GM19455 (cell line): ENCODE data around the gene TMEM141.

ENCODE experiments used
- ATAC-seq: cut with Tn5 transposase; IDR thresholded peaks from one replicate; pipeline ENCODE4 v1.9.1; 2021; ENCODE audit not compliant: unreplicated experiment

The TMEM141 gene

GRCh38 chr9:136790640-136791515, at the start of gene TMEM141:
Gene TMEM141, plus strand, starts transcription at chr9:136791344. Its CDS starts 27 bp downstream, at chr9:136791371.
- peak; percentile 80 for ATAC-seq

GRCh38 chr9:136741883-136742571, 49.1 kb upstream of the TMEM141 start:
- no peak for ATAC-seq

- ATAC-seq, result no peak
Observed at GRCh38 chr9:136742591-136743391, 48.4 kb upstream of the TMEM141 start, which contains the start of gene LCN10. Gene LCN10, minus strand, starts transcription at chr9:136742940. Its CDS starts 37 bp downstream, at chr9:136742903.

- no peak for ATAC-seq
Observed at GRCh38 chr9:136743639-136744211, 47.4 kb upstream of the TMEM141 start.

GRCh38 chr9:136744773-136745172, 46.4 kb upstream of the TMEM141 start:
- no peak for ATAC-seq

- no peak for ATAC-seq
Observed at GRCh38 chr9:136745389-136746154, 45.6 kb upstream of the TMEM141 start.

GRCh38 chr9:136746155-136746490, 45.0 kb upstream of the TMEM141 start:
- no peak for ATAC-seq

GRCh38 chr9:136746621-136747020, 44.5 kb upstream of the TMEM141 start:
- no peak for ATAC-seq

- no peak for ATAC-seq
Observed at GRCh38 chr9:136747161-136748060, 43.7 kb upstream of the TMEM141 start.

GRCh38 chr9:136748201-136748600, 42.9 kb upstream of the TMEM141 start, which contains the start of gene LCN6:
Gene LCN6, minus strand, starts transcription at chr9:136748525. Its CDS starts 42 bp downstream, at chr9:136748483.
- no peak for ATAC-seq

GRCh38 chr9:136748666-136749611, 42.2 kb upstream of the TMEM141 start:
- no peak for ATAC-seq

- ATAC-seq, result no peak
Observed at GRCh38 chr9:136750526-136750925, 40.6 kb upstream of the TMEM141 start.

GRCh38 chr9:136751244-136751643, 39.9 kb upstream of the TMEM141 start:
- ATAC-seq, result no peak

GRCh38 chr9:136751814-136752213, 39.3 kb upstream of the TMEM141 start:
- ATAC-seq, result no peak

GRCh38 chr9:136753371-136754058, 37.6 kb upstream of the TMEM141 start:
- ATAC-seq, result no peak

GRCh38 chr9:136754059-136754572, 37.0 kb upstream of the TMEM141 start:
- ATAC-seq, result no peak

GRCh38 chr9:136754626-136755301, 36.4 kb upstream of the TMEM141 start:
- no peak for ATAC-seq
